NCI-H1048 (cell line): ENCODE data around the gene COPS2.
"Not testable (repeated sequence)": the region's sequence is repeated elsewhere in the genome, so short reads cannot be mapped to it uniquely, and the experiment has no call there.

ENCODE experiments used
- DNase-seq: peaks from one replicate; lab custom pipeline; 2025; lab: John Stamatoyannopoulos, UW

Gene COPS2

DNA sequence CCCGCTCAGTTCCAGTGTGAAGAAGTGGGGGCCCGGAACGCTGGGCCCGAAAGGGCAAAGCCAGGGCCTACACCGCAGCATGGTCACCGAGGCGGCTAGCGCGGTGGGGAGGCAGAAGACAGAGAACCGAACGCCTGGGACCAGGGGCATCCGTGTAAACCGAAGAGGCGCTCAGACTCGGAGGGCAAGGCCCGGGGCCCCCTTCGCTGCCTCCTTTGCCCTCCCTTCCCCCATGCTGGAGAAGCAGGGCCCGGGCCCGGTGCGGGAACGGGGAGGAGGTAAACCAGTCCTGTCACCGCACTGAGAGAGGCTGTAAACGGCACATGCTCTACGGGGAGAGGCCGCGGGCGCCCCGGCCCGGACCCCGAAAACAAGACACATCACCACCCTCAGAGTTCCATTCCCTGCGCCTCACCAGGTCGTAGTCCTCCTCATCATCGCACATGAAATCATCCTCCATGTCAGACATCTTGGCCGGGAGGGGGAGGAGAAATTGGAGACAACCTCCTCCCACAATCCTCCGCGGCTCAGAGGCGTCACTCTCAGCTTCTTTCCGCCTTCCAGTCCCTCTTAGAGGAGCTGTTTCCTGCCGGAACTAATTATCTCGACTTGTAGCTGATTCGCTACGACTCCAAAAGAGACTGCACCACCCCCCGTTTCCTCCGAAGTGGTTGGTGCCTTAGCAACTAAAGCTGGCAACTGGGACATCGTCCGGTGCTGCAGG lies at the start of gene COPS2:
COPS2 (minus strand) TSS at position 490 of the 724 bp plus-strand sequence; CDS start at position 469, 21 bp downstream.
- DNase-seq: peak; percentile 98

DNA sequence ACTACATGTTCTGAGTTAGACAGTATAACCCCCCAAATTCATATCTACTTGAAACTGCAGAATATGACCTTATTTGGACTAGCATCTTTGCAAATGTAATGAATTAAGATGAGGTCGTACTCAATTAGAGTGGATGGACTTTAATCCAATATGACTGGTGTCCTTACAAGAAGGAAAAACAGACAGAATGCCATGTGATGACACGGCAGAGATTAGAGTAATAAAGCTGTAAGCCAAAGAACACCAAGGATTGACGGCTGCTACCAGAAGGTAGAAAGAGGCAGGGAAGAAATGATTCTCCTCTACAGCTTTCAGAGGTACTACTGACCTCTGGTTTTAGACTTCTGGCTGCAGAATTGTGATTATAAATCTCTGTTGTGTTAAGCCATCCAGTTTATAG lies 44.9 kb upstream of the COPS2 start:
- DNase-seq: no peak

DNA sequence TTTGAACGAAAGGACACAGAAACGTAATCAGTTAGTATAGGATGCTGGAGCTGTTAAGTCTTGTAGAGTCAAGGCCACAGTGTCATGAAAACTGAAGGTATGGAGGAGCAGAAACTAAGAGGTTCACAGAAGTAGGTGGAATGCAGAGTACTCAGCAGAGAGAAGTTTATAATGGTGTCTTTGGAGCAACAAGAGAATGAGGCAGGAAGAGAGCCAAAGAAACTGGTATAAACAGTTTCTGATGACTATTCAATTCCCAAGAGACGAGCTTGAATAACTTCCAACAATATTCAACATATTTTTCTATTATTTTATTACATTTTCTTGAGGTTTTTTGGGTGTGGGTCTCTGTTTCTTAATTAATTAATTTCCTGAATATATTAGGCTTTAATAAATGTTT lies 44.3 kb upstream of the COPS2 start:
- no peak for DNase-seq

DNA sequence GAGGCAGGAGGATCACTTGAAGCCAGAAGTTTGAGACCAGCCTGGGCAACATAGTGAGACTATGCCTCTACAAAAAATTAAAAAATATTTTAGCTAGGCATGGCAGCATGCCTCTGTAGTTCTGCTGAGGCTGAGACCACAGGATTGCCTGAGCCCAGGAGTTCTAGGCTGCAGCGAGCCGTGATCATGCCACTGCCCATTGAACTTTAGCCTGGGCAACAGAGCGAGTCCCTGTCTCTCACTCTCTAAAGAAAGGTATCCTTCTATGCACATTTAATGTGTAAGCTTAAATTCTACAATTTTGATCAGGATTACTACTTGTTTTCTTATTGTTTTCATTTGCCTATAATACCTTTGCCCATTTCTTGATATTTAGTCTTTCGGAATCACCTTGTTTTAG lies 41.5 kb upstream of the COPS2 start:
- DNase-seq: no peak

DNA sequence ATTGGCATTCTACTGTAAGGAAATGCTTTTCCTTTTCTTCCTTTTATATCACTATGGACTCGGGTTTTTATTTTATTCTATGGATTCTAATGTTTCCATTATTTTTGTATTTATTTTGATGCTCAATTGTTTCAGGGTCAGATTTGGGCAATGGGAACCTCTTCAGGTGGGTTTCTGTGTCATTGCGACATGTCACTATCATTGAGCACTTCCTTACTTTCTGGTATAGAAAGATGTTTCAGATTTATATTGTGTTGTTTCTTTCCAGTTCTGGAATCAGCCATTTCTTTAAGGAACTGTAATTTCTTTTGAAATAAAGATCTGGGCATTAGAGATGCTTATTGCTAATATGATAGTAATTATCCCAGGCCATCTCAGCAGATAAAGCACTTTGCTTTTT lies 36.5 kb upstream of the COPS2 start:
- DNase-seq: no peak

DNA sequence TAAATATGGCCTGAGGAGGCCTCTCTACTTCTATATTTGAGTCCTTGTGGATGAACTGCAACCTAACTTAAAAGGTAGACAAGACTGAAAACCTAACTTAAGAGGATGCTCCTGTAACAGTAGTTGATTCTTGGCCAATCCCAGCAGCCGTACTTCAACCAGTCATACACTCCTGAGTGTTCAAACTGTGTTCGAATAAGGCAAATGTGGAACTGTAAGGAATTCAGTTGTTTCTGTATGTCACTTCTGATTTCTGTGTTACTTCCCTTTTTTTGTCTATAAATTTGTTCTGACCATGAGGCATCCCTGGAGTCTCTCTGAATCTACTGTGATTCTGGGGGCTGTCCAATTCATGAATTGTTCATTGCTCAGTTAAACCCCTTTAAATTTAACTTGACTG lies 35.2 kb upstream of the COPS2 start:
- no peak for DNase-seq

DNA sequence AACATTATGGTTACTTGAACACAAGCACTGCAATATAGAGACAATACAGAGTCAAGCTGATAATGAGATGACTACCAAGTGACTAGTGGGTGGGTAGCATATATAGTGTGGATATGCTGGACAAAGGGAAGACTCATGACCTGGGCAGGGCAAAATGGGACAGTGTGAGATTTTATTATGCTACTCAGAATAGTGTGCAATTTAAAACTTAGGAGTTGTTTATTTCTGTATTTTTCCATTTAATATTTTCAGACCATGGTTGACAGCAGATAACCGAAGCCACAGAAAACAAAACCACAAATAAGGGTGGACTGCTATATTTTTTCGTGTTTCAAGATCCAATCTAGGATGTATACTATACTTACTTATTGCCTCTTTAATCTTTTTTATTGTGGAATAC lies 34.2 kb upstream of the COPS2 start:
- no peak for DNase-seq

DNA sequence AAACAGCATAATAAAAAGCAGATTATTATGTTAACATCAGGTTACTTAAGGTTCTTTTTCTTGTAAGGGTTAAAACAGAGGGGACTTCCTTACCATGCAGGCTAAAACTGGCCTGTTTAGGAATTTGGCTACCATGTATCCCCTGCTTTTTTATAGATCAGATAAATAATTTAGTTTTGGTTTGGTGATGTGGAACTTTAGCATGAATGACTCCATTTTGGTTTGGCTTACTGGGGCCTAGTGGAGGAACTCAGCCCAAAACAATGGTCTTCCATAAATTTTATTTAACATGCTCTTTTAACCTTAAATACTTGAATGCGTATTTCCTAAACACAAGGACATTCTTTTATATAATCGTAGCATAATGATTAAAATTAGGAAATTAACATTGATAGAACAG lies 33.5 kb upstream of the COPS2 start:
- DNase-seq: no peak

DNA sequence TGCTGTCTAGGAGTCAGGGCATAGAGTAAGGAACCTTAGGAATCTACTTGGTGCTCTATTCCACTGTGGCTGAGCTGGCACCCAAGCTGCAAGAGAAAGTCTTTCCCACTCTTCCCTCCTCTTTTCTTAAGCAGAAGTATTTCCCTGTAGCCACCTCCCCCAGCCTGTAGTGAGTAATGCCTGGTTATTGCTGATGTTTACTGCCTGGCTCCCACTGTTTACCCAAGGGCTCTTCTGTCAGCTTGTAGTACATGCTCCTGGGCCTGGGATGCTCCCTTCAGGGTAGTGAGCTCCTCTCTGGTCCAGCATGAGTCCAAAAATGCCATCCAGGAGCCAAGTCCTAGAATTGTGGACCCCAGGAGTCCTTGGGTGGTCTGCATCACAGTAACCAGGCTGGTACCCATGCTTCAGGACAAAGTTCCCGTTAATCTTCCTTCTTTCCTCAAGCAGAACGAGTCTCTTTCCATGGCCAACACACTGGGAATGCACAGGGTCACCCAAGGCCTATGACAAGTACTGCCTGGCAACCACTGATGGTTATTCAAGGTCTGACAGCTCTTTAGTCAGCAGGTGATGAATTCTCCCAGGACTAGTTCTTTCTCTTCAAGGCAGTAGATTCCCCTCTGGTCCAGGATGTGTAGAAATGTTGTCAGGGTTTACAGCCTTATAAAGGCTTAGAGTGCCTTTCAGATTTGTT lies 32.3 kb upstream of the COPS2 start:
- DNase-seq: no peak

DNA sequence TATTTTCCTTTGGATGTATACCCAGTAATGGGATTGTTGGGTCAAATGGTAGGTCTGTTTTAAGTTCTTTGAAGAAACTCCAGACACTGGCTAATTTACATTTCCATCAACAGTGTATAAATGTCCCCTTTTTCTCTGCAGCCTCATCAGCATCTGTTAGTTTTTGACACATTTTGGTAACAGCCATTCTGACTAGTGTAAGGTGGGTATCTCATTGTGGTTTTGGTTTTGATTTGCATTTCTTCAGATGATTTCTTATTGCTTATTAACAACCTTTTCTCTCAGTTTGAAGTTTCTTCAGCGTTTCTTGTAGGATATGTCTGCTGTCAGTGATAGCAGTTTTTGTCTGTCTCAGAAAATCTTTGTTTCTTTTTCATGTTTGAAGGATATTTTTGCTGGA lies 30.1 kb upstream of the COPS2 start:
- no peak for DNase-seq

DNA sequence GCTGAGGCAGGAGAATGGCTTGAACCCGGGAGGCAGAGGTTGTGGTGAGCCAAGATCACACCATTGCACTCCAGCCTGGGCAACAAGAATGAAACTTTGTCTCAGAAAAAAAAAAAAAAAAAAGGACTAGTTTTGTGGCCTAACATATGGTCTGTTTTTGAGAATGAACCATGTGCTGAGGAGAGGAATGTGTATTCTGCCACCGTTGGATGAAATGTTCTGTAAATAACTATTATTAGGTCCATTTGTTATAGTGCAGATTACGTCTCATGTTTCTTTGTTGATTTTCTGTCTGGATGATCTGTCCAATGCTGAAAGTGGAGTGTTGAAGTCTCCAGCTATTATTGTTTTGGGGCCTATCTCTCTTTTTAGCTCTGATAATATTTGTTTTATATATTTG lies 28.3 kb upstream of the COPS2 start:
- not testable (repeated sequence) for DNase-seq

DNA sequence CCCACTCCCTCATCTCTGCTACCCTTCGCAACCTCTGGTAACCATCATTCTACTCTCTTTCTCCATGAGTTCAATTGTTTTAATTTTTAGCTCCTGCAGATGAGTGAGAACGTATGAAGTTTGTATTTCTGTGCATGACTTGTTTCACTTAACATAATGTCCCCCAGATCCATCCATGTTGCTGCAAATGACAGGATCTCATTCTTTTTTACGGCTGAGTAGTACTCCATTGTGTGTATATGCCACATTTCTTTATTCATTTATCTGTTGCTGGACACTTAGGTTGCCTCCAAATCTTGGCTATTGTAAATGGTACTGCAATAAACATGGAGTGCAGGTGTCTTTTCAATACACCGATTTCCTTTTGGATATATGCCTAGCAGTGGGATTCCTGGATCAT lies 26.7 kb upstream of the COPS2 start:
- DNase-seq: no peak

DNA sequence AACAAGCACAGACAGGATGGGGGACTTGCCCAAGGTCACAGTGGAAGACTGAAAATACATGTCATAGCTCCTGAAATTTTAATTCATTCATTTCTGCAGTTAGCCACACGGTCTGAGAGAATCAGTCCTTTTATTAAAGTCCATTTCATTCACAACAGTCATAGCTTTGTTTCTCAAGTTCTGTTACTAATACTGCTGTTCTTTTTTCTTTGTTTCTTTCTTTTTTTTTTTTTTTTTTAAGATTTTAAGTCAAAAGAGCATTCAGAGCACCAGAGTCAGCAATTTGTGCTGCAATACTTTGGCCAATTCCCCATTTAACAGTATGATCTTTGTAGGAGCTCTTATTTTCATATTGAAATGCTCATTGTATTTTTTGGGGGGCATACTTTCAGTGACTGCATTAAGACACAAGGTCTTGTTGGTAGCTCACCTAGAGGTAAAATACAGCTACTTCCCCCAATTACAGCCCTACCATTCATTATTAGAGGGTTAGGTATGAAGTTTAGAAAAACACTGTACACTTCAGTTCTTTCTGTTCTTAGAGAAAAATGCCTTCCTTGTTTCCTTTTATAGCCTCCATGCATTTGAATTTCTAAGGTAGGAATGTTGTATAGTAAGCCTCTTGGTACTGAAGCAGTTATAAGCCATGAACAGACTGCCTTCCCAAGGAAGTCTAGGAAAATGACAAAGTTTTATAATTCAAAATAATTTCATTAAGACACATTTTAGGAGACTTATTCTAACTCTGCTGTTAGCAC lies 24.2 kb upstream of the COPS2 start:
- DNase-seq: no peak

DNA sequence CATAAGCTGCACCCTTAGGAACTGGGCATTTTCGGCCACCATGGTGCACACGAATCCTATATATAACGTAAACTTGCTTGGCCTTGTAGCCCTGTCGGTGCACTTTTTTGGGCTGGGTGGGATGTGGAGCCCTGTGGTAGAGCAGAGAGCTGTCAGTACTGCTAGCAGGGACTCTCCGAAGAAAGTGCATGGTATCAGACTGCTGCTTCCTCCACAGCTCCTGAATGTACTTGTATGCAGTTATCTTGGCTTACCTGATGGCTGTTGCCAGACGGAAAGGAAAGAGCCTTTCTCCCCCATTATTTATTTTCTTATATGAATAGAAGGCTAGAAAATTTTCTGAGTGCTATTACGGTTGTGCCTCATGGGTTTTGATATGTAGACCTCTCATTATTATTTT lies 23.1 kb upstream of the COPS2 start:
- DNase-seq: no peak

DNA sequence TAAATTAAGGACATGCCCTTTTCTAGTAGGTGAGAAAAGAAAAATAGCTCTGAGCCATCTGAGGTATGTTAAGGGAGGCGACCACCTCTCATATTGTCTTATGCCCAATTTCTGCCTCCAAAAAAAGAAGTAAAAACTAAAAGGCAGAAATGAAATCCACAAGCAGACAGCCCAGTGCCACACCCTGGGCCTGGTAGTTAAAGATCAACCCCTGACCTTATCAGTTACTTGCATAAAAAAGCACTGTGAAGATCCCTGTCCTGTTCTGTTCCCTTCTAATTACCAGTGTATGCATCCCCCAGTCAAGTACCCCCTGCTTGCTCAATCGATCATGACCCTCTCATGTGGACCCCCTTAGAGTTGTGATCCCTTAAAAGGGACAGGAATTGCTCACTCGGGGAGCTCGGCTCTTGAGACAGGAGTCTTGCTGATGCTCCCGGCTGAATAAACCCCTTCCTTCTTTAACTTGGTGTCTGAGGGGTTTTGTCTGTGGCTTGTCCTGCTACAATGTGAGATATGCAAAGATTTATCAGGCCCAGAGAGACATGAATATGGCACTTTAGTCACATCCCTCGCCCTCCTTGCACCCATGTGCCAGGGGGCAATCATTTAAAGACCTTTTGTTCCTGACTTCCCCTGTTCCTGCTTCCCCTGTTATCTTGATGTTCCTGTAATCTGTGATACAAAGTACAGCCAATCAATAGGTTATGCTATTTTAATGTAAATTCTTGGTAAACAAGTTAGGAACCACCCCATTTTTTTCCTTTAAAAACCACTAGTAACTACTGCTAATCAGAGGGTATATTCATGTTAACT lies 20.4 kb upstream of the COPS2 start:
- DNase-seq: not testable (repeated sequence)

DNA sequence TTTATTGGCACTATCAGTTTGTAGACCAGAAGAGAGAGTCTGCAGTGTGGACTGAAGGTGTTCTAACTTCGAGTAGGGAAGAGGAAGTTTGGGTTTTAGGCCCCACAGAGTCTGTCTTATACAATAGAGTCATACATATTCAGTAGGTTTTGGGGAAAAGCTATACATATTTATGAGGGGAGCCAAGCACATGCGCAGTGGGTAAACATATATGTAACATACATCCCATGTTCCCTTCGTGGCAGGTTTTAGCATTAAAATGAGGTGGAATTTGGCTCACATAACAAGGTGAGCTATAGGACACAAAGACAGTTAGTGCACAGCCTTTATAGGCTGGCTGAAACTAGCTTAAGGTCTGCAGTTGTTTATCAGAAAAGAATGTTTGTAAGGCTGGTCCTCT lies 19.5 kb upstream of the COPS2 start:
- no peak for DNase-seq

DNA sequence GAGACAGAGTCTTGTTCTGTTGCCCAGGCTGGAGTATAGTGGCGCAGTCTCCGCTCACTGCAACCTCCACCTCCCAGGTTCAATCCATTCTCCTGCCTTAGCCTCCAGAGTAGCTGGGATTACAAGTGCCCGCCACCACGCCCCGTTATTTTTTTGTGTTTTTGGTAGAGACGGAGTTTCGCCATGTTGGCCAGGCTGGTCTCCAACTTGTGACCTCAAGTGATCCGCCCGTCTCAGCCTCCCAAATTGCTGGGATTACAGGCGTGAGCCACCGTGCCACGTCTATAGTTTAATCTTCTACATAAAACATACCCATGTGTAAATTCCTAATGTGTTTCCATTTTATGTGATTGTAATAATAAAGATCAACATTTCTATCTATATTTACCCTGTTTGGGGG lies 16.4 kb upstream of the COPS2 start:
- no peak for DNase-seq

DNA sequence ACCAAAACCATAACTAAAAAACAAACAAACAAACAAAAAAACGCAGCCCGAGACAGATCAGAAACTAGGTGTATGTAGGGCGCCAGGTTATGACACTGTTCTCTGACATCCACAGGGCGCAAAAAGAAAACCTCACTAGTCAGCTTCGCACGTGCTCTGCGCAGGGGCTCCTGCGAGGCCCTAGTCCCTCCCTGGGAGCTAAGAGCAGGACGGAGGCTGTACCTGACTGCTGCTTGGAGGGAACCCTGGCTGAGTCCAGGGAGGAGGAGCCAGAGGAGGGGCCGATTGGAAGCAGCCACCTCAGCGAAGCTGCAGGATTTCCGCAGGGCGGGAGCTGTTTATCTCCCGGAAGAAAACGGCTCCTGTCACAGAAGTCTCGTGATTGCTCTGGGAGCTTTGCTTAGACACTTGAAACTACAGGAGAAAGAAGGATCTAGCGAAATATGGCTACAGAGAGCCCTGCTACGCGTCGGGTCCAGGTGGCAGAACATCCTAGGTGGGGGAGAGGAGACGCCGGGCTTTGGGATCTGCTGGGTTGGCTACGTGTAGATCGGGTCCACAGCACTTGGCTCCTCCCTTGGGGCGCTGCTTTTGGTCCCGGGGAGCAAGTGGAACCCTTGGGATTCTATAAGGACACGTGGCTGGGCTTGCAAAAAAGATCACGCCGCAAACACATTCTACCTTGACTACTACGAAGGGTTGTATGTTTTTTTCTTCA lies 14.6 kb upstream of the COPS2 start, which contains the start of gene GALK2:
GALK2 (plus strand) TSS at position 368 of the 718 bp plus-strand sequence; CDS start at position 444, 76 bp downstream.
- peak; percentile 87 for DNase-seq

DNA sequence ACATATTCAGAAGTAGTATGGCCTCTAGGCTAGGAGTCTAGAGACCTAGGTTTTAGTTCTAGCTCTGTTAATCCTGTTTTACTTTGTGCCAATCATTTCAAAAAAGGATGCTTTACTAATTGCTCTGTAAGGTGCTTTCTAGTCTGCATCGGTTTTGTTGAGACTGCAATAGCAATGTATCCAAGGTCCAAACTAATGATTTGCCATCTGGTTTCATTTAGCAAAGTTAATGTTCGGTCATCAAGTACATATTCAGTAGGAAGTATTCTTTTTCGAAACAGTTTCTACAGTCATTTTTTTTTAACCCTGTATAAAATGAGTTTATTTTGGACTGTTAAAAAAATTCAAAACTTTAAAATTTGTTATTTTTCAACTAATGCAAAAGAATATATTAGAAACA lies 12.6 kb upstream of the COPS2 start:
- no peak for DNase-seq

DNA sequence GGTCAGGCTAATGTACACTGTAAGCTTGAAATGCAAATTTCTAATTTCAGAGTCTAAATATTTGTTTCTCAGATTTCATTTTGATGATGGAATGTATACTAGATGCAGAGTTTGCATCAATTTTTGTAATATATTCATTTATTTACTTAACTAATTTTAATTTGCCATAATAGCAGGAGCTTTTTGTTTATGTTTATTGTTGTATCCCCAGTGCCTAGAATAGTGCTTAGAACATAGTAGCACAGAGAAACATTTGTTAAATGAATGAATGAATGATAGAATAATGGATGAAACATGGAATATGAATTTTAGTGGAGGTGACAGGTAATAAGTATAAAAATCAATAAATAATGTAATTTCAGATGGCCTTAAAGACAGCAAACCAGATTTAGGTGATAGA lies 9.5 kb upstream of the COPS2 start:
- no peak for DNase-seq

DNA sequence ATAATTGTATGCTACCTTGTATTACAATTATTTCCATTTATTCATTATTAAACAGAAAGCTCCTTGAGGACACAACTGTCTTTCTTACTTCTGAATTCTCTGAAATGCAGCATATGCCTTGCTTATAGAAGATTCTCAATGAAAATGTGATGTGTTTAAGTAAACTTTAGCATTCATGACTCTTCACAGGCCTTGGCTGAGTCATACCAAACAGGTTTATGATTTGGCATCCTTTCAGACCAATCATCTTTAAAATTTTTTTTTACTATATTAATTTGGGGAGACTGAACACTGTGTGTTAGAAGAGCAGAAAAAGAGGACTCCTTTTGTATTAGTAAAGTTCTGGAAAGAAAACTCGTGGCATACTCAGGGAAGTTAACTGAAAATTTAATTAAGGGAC lies 8.3 kb upstream of the COPS2 start:
- DNase-seq: no peak
